RWPE2 (cell line): ENCODE data around the gene GFI1B.
A peak's percentile ranks its signal among the peaks of the same experiment; 100 is the strongest.

Source experiments
- ATAC-seq: fragments of 200-7000 bp; cut with Tn5 transposase; 3 replicates; pipeline ENCODE4 v1.9.1; 2021; ENCODE audit warnings: low read depth
- DNase-seq: peaks from one replicate; pipeline ENCODE4 v3.0.0-alpha.2; 2020; ENCODE audit warnings: low spot score
- H3K27ac ChIP-seq: fragments of 450-650 bp; 2 replicates; pipeline ENCODE4 v1.5.1; 2017; ENCODE audit warnings: mild to moderate bottlenecking; ENCODE audit not compliant: poor library complexity, severe bottlenecking
- H3K27me3 ChIP-seq: fragments of 250-450 bp; sonication (Bioruptor Pico); 2 replicates; pipeline ENCODE4 v1.5.1; 2021; ENCODE audit warnings: mild to moderate bottlenecking, moderate library complexity; ENCODE audit not compliant: insufficient read depth, poor library complexity, severe bottlenecking
- H3K36me3 ChIP-seq: fragments of 250-450 bp; sonication (Bioruptor Pico); 2 replicates; pipeline ENCODE4 v1.5.1; 2020; ENCODE audit warnings: low read depth, mild to moderate bottlenecking, moderate library complexity
- H3K4me1 ChIP-seq: fragments of 250-450 bp; sonication (Bioruptor Pico); 2 replicates; pipeline ENCODE4 v1.5.1; 2021; ENCODE audit warnings: mild to moderate bottlenecking, moderate library complexity; ENCODE audit not compliant: insufficient read depth, poor library complexity, severe bottlenecking
- H3K4me3 ChIP-seq: fragments of 250-450 bp; sonication (Bioruptor Pico); 2 replicates; pipeline ENCODE4 v1.5.1; 2021; ENCODE audit warnings: mild to moderate bottlenecking, moderate library complexity; ENCODE audit not compliant: severe bottlenecking
- H3K9me3 ChIP-seq: fragments of 250-450 bp; sonication (Bioruptor Pico); 2 replicates; pipeline ENCODE4 v1.5.1; 2021; ENCODE audit warnings: mild to moderate bottlenecking, moderate library complexity; ENCODE audit not compliant: severe bottlenecking
- TF ChIP-seq, protein P1 (sequence below): fragments of 450-650 bp; IDR thresholded peaks from one replicate; pipeline ENCODE4 v1.5.1; 2017; ENCODE audit warnings: mild to moderate bottlenecking, moderate library complexity; ENCODE audit not compliant: poor library complexity, severe bottlenecking

The GFI1B gene

DNA sequence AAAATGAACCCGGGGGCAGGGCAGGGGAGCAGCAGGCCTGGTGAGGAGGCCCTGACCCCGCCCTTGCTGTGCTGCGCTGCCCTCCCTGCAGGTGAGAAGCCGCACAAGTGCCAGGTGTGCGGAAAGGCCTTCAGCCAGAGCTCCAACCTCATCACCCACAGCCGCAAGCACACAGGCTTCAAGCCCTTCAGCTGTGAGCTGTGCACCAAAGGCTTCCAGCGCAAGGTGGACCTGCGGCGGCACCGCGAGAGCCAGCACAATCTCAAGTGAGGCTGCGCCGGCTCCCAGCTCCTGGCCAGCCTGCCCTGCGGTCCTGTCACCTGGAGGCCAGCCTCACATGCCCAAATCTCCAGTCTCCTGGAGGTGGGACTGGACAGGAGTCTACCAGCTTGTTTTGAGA, 12.3 kb downstream of the GFI1B start:
- ATAC-seq (no peak), DNase-seq (no peak)
- Histone ChIP-seq H3K36me3 (no peaks in the 10 kb centered on the region), H3K4me1 (no peaks in the 10 kb centered on the region), H3K27ac (no peak overlapping the region), H3K9me3 (no peaks in the 10 kb centered on the region), H3K4me3 (no peak overlapping the region), H3K27me3 (peaks cover 10% of the 10 kb centered on the region)
- TF ChIP-seq, protein P1, sequence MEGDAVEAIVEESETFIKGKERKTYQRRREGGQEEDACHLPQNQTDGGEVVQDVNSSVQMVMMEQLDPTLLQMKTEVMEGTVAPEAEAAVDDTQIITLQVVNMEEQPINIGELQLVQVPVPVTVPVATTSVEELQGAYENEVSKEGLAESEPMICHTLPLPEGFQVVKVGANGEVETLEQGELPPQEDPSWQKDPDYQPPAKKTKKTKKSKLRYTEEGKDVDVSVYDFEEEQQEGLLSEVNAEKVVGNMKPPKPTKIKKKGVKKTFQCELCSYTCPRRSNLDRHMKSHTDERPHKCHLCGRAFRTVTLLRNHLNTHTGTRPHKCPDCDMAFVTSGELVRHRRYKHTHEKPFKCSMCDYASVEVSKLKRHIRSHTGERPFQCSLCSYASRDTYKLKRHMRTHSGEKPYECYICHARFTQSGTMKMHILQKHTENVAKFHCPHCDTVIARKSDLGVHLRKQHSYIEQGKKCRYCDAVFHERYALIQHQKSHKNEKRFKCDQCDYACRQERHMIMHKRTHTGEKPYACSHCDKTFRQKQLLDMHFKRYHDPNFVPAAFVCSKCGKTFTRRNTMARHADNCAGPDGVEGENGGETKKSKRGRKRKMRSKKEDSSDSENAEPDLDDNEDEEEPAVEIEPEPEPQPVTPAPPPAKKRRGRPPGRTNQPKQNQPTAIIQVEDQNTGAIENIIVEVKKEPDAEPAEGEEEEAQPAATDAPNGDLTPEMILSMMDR: no peak

GRCh38 chr9:132991351-132992300, 13.1 kb downstream of the GFI1B start:
- DNase-seq (no peak), ATAC-seq (no peak)
- H3K27ac ChIP-seq: no peak overlapping the region
- no peaks in the 10 kb centered on the region for H3K4me1 ChIP-seq
- H3K9me3 ChIP-seq: no peaks in the 10 kb centered on the region
- TF ChIP-seq, protein P1: no peak
- no peaks in the 10 kb centered on the region for H3K36me3 ChIP-seq
- H3K27me3 ChIP-seq: peaks cover 3% of the 10 kb centered on the region
- no peak overlapping the region for H3K4me3 ChIP-seq

- Histone ChIP-seq H3K4me1 (no peaks in the 10 kb centered on the region), H3K4me3 (no peak overlapping the region), H3K9me3 (no peaks in the 10 kb centered on the region), H3K36me3 (no peaks in the 10 kb centered on the region), H3K27me3 (peaks cover 3% of the 10 kb centered on the region), H3K27ac (no peak overlapping the region)
- no peak for DNase-seq
- TF ChIP-seq, protein P1: no peak
- ATAC-seq: no peak
Measured at GRCh38 chr9:132993511-132993939, 15.0 kb downstream of the GFI1B start.

DNA sequence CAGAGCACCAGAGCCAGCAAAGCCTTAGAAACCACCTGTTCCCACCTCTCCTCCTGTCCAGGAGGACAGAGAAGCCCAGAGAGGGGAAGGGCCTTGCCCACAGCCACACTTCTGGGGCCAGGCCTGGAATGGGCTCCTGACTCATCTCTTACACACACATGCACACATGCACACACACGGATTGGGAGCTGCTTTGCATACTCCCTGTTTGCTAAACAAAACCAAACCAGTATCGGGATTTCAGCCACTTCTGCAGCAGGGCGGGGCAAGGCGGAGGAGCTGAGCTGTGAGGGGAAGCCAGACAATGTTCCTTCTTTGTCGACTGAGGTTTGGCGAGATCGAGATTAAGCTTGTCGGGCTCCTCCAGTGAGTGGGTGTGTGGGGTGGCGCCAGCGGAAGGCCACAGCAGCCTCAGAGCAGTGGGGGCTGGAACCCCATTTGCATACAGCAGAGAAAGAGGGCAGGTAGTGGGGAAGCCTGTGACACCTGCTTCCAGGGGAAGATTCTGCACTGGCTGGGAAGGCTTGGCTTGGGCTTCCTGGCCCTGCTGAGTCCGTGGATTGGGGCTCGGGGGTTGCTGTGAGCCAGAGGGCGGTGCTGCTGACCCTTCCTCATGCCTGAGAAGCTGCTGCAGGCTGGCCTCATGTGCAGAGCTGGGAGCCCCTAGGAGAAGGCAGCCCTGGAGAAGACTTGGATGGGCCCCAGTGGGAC, 16.1 kb downstream of the GFI1B start:
- DNase-seq: no peak
- Histone ChIP-seq H3K27ac (no peak overlapping the region), H3K9me3 (no peaks in the 10 kb centered on the region), H3K27me3 (peaks cover 3% of the 10 kb centered on the region), H3K36me3 (no peaks in the 10 kb centered on the region), H3K4me3 (no peak overlapping the region), H3K4me1 (no peaks in the 10 kb centered on the region)
- ATAC-seq: peak; percentile 72
- TF ChIP-seq, protein P1: no peak

DNA sequence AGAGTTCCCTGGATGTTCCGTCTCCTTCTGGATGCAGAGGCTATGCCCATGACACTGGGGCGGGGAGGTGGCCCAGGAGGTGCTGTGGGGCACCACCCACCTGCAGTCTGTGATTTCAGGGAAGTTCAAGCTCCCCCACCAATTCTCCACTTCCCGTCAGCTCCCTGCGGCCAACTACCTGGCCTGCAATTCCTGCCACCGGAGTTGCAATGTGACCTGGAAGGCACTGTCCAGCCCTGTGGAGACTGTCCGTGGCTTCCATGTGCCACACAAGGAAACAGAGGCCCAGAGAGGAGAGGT, 16.6 kb downstream of the GFI1B start:
- Histone ChIP-seq H3K36me3 (no peaks in the 10 kb centered on the region), H3K27me3 (peaks cover 3% of the 10 kb centered on the region), H3K9me3 (no peaks in the 10 kb centered on the region), H3K4me1 (no peaks in the 10 kb centered on the region), H3K4me3 (no peak overlapping the region), H3K27ac (no peak overlapping the region)
- TF ChIP-seq, protein P1: no peak
- ATAC-seq: no peak
- no peak for DNase-seq
